ENCODE data around the gene TENM4.

TENM4 gene

DNA sequence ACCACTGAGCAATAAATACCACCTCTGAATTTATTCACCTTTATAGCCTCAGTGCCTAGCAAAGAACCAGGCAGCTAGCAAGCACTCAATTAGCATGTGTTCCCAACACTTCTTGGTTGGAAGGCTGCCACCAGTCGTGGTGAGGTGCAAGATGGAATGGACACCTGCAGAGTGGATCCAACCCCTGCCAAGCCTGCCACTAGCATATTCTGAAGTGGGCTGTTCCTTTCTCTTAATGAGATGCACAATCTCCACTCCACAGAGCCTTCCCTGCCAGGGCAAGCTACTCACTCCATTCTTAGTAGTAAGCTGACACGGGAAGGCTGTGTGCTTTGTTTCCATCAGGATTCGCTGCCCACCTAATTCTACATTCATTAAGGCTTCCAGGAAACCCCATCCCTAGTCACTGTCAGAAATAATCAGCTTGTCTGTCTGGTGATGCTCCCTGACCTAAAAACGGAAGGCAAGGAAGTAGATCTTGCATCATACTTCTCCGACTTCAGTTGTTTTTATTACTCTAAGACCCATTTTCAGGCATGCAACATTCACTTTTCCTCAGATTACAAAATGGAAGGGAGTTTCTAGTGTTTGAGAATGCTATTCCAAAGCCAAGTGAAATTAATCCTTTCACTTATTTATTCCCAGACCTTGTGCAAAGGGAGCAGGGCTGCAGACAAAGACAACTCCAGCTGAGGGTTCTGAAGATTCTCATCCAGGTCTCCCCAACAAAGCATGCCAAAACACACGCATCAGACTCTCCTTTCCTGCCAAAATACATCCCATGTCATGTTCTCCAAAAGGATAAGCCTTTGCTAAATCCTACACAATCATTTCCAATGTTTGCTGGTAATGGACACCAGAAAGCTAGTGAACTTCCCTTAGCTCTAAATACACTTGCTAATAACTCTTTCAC lies 128.0 kb downstream of the TENM4 start:
- in situ Hi-C loops (cut with MboI; ENCODE audit: low sequenced_read_pairs): no loop called here

DNA sequence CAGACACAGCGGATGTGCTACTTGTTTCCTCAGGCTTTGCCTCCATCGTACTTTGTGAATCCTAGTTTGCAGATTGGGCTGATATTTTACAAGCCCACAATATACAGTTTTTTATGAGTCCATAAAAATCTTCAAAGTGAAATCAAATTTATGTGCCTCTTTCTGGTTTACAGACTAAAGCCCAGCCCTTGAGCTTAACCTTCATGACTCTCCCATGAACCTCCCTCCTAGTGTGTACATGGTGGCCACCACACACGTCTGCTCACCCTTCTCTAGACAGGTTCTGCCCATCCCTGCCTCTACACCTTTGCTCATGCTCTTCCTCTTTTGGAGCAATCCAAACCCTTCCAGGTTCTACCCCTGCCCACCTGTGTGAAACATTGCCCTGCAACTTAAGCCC lies 129.4 kb downstream of the TENM4 start:
- in situ Hi-C loops (cut with MboI; ENCODE audit: low sequenced_read_pairs): no loop called here

DNA sequence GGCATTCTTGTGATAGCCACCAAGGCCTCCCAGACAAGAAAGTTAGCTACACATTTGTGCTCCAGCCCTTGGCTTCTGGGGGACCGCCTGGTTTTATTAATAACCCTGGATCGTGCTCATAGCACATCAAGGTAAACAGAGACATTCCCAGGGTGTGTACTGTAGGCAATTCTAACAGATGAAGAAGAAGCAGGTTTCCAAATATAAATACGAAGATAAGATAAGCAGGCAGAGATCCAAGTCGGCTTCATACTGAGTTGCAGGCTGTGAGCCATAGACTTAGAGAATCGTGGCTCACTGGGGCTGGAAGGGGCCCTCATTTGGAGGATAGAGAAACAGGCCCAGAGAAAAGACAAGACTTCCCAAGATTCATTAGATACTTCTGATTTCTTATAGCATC lies 131.4 kb downstream of the TENM4 start:
- in situ Hi-C loops (cut with MboI; ENCODE audit: low sequenced_read_pairs): no loop called here

DNA sequence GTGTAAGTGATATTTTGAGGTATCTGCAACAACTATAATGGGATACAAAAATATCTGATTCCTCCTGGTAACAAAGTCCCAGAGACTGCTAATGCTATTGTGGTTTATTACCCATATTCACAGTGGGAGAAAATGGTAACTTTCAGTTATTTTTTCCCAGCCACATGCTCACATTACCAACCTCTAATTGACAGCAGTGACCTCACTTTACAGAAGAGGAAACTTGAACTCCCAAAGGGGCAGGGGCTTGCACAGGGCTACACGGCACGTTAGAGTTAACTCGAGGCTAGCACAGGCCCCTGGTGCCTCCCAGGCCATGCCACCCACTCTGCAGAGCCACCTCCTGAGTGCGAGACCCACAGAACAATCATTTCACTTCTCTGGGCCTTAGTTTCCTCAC lies 132.4 kb downstream of the TENM4 start:
- in situ Hi-C loops (cut with MboI; ENCODE audit: low sequenced_read_pairs): no loop called here

DNA sequence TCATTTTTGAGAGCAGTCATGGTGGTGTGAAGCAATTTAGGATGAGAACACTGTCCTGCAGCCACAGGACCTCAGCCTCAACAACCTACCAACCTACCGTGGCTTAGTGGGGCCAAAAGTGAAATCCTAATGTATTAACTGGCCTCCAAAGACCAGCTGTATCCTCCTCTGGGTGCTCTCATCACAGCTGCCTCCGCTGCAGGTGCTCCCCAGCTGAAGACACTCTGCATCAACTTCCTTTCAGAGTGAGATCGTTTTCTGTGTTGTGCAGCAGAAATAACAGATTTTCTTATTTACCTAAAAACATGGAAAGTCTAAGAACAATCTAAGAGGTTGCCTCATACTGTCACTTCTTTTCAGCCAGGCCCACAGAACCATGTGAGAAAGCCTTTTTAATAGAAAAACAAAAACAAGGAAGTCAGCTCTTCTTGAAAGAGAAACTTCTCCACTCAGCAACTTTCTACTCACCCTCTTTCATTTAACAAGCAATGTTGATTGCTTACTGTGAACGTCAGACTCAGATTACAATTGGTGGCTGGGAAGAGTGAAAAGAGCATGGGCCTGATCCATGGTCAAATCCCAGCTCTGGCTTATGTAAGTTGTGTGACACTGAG lies 136.1 kb downstream of the TENM4 start:
- in situ Hi-C loops (cut with MboI; ENCODE audit: low sequenced_read_pairs): no loop called here

DNA sequence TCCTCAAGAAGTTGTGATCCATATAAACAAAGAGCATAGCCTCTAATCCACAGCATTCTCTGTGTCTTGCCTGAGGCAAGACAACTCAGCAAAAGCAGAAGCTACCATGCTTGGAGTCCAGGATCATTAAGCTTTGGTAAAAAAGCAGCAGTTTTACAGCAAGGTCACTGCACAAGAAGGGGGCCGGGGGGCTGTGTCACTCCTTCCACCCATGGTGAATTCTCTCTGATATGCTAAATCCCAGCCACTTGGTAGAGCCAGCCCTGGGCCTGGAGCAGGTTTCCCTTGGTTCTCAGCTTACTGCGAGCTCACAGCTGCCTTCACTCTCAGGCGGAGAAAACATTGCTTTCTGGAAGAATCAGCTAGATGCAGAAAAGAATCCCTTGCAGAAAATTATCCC lies 144.7 kb downstream of the TENM4 start:
- in situ Hi-C loops (cut with MboI; ENCODE audit: low sequenced_read_pairs): no loop called here

DNA sequence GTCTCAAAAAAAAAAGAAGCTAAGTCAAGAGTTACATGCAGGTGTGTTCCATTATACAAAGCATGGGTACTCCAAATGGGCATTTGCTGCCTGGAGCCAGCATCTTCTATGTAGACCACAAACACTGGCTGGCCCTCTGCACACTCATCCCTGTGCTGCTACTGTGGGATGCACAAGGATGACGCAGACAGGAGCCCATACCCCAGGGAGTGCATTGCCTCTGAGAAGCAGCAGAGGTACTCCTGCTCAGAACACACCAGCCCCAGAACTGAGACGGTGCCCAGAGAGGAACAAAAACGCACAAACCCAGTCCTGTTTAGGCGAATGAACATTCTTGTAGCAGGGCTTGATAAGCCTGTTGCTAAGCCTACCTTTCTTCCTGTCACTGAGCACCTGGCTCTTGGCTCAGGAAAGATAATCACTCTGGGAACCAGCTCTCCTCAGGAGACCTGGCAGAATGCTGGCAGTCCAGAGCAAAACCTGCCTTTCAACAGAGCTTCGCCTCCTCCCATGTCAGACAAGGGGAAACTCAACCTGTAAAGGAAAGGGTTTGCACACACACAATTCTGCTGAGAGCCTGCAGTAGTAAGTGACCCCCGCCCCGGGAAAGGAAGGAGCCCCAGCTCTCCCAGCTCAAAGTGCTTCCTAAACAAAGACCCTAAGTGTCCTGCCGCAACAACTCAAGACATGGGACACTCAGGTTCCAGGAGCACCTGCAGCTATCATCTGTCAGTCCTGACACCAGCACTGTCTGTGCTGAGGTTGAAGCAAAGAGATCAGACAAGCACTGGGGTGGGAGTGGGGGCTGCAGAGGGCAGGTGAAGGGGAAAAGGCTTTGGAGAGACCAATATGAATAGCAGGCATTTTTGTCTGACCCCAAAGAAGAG lies 145.7 kb downstream of the TENM4 start:
- in situ Hi-C loops (cut with MboI; ENCODE audit: low sequenced_read_pairs): no loop called here

DNA sequence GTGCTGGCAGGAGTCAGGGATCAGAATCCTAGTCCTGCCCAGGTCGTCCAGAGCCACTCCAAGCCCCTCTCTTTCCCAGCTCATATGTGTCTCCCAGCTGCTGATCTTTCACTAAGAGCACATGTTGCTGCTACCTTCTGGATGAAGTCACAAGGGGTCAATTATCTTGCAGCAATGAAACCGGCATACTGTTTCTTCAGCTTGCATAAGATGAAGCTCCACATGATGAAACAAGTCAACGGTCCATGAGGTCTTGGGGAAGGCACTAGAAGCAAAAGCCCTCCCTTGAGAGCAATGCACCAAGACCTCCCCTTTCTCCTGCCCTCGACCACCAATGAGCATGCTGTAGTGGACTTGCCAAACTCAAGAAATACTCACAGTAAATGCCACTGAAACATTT lies 148.9 kb downstream of the TENM4 start:
- in situ Hi-C loops (cut with MboI; ENCODE audit: low sequenced_read_pairs): no loop called here

DNA sequence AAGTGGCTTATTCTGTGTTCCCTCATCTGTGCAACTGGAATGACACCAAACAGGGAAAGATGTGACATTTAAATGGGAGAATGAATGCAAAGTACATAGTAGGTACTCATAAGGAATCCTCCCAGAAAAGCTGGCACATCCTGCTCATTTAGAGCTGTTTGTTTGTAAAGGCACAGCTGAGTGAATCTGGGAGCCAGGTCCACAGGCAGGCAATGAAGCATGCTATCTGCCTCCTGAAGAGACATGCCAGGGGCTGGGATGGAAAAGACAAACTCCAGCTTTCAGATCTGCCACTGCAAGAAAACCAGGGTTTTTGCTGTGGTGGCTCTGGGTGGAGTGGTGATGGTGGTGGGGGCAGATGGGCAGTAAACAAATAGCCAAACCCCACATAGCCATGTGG lies 150.1 kb downstream of the TENM4 start:
- in situ Hi-C loops (cut with MboI; ENCODE audit: low sequenced_read_pairs): no loop called here

DNA sequence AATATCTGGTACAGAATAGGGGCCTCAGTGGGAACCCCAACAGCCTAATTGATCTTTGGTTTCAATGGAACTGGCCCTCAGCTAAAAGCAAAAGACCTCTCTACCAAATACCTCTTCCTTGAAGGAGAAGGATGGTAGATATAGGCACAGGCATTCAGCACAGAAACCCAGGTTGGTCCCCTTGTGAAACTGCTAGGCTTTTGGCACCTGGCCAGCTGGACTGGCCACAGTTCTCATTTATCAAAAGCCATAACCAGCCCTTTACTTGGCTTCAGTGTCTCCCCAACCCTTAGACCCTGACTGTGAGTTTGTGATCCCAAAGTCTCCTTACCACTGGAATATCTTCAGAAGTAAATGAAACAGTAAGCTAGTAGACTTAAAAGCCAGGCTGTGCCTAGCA lies 152.9 kb downstream of the TENM4 start:
- in situ Hi-C loops (cut with MboI; ENCODE audit: low sequenced_read_pairs): no loop called here

DNA sequence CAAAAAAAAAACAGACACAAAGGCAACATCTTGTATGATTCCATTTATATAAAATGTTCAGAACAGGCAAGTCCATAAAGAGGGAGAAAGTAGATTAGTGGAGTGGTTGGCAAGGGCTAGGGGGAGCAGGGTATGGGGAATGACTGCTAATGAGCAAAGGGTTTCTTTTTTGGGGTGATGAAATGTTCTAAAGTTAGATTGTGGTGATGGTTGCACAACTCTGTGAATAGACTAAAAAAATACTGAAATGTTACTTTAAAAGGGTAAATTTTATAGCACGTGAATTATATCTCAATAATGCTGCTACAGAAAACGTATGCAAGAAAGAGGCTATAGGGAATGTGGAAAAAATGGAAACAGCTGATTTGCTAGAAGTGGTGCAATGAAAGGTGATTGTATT lies 155.1 kb downstream of the TENM4 start:
- in situ Hi-C loops (cut with MboI; ENCODE audit: low sequenced_read_pairs): no loop called here

DNA sequence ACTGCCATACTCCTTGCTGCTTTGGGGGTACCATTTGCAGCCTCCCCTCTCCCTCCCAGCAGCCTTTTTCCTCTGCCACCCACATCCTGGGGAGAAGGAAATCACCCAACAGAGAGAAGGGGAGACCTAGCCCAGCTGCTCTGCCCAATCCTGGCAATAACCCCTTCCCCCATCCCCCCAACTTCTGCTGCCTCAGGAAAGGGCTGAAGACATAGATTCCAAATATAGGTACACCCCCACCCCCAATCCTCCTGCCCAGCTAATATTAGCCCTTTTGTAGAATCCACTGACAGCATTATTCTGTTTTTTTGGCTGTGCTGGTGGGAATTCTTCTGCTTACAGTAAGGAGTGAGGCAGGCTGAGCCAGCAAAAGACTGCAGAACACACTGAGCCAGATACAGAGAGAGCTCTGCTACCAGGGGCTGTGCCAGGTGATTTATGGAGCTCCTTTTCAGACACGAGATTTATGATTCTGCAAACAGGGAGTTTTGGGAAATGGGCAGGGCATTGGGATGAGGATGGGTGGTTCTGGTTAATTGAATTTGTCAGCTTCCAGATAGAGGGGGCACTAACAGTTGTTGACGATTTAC lies 164.0 kb downstream of the TENM4 start:
- in situ Hi-C loops (cut with MboI; ENCODE audit: low sequenced_read_pairs): no loop called here

DNA sequence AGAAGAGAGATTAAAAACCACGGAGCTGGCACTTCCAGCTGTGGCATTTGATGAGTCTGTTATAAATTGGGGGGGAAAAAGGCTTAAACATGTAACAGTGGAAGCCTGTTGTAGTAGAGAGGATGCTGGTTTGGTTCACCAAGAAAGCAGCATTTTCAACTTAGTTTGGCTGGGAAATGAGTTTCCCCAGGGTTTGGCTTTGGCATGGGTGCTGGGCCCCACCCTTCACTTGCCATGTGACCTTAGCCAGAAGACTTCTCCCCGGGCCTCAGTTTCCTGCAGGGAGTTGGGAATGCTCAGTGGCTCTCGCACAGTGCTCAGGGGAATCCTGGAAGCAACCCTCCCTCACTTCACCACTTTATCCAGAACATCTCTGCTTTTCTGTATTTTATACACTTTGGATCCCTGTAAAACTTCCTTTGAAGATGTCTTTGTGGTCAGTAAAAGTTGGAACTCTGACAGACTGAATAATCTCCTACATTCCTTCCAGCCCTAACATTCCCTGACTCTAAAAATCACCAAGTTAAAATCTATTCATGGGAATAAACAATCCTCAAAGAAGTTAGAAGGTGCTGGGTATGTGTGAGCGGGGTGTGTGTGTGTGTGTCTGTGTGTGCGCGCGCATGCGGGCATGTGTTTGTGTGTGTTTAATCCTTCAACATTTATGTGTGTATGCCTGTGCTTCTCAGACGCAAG lies 166.0 kb downstream of the TENM4 start:
- in situ Hi-C loops (cut with MboI; ENCODE audit: low sequenced_read_pairs): no loop called here

DNA sequence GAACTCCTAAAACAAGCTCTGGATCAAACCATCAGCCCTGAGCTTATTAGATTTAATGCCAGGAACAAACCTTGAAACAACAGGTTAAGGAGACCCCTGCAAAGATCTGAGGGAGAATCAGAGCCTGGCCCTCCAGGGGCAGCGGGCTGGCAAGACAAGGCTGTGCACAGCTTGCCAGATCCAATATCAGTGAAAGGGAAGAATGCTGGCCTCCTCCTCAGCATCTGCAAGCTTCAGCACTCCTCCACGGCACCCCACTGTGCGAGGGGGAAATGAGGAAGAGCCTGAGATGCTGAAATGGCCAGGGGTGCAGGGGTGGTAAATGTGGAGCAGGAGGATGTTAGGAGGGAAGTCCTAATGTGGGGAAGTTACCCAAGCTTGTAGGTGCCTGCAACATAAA lies 167.0 kb downstream of the TENM4 start:
- in situ Hi-C loops (cut with MboI; ENCODE audit: low sequenced_read_pairs): no loop called here

DNA sequence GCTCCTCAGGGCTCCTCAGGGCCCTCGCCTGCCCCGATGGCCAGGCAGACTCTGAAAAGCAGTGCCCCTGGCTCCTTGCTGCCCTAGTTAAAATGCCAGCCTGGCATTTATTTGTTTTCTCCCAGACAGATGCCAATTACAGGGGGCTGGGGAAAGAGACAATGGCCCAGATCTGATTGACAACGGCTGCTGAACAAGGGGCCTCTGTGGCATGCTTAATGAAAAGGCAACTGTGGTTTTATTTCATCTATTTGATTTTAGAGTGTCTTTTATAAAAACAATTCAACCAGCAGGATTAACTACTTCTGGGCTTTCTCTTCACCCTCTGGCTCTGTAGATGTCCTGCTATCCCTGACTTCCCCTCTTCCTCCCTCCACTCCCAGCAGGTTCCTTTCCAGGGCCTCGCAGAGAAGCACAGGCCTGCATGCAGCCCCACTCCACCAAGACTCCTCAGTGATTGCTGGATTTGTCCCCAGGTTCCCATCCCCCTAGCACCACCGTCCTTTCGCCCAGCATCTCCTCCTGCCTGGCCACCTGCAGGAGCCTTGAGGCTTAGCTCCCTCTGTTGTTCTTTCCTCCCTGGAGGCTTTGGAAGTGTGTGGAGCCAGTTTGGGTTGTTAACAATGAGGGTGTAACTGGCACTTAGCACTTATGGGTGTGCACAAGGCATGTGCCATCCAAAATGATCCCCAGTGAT lies 171.1 kb downstream of the TENM4 start:
- in situ Hi-C loops (cut with MboI; ENCODE audit: low sequenced_read_pairs): no loop called here

DNA sequence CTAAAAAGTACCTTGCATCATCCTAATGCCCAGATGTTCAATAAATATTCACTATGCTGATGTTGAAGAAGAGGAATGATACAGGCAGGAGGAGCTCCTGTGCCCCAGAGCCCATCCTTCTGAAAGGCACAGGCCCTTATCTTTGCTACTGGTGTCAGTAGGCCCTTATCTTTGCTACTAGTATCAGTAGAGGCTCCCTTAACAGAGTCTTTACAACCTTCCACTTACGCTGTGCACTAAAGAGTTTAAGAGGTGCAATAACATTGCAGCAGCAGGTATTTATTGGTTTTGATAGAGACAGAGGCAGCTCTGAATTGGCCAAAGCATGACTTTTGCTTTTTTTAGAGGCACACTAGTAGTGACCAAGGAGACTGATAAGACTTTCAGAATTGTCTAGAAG lies 174.4 kb downstream of the TENM4 start:
- in situ Hi-C loops (cut with MboI; ENCODE audit: low sequenced_read_pairs): no loop called here

DNA sequence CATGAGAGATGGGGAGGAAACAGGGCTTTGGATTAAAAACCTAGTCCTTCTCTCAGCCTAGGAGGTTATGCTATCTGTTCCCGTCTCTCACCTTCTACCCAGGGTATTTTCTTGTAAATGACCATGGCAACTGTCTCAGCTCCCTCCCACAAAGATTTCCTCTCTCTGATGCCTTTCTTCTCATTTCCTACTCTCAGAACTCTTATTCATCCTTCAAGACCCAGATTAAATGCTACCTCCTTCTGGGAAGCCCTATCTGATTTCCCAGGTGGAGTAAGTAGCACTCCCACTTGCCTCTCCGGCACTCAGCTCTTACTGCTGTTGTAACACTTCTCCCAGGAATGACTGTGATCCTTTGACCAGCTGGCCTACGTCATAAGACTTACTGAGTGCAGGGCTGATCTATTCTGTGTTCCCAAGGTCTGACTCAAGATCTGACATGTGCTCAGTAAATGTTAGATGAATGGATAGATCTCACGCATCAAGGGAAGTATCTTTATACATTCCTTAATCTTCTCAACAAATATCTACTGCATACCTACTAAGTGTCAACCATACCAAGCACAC lies 175.0 kb downstream of the TENM4 start:
- in situ Hi-C loops (cut with MboI; ENCODE audit: low sequenced_read_pairs): no loop called here

DNA sequence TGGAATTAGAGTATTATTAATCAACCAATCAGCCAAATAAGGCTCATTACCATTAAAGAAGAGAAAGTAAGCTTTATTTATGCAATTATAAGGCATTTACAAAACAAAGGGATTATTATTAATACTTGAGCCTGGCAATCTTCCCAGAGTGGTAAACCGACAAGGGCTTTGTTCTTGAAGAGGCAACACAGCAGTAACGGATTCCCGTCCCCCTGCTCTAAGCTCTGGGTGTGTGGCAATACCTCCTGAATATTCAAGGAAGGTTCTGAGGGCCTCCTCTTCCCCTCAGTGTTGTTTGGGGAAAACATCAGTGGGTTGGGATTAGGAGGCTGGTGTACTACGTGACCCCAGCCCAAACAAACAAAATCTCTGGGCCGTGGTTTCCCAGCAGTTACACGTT lies 176.5 kb downstream of the TENM4 start:
- in situ Hi-C loops (cut with MboI; ENCODE audit: low sequenced_read_pairs): no loop called here

DNA sequence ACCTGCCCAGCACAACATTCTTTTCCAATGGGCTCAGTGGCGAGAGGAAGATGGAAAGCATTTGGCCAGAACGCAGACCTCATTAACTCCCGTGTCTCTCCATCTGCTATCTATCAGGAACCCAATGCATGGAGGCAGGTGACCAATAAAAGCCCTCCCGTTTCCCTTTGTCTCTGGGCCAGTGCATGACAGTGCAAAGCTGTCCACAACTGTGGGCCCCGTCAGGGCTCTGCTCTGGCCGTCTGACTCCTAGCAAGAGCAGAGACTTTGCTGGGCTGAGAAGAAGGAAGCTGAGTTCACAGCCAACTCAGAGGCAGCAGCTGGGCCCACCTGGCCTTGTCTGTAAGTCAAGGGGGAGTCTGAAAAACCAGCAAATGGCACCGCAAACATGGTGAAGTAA lies 177.8 kb downstream of the TENM4 start:
- in situ Hi-C loops (cut with MboI; ENCODE audit: low sequenced_read_pairs): no loop called here

DNA sequence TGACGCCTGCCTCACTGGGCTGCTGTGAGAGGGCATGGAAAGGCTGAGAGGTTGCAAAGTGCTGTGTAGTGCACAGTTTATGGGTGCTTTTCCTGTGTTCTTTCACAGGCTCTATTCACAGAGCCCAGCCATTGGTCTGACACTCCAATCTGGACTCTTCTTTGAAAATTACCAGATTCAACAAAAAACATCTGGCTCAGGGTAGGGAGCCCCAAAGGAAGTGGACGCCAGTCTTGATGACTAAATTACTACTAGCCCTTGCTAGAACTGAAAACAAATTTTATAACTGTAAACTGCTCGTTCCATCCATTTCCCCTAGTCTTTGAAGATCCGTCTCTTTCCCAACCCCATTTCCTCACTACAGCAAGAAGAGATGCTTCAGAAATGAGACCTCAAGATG lies 178.6 kb downstream of the TENM4 start:
- in situ Hi-C loops (cut with MboI; ENCODE audit: low sequenced_read_pairs): no loop called here
